Upper lobe of left lung (tissue), 4 donors: ENCODE results near the gene RHOT1.

Experiments used
- POLR2A ChIP-seq, 4 donors: fragments of 450-650 bp; IDR thresholded peaks; one replicate each; pipeline ENCODE4 v1.5.1; 2016 to 2017; ENCODE audit warnings: antibody characterized with exemption in 4 of 4, mild to moderate bottlenecking in 2 of 4
- TF ChIP-seq, protein P1 (sequence below), 6 experiments: fragments of 450-650 bp in 4 of 6; fragments of 200-600 bp in 2 of 6; sonication (generic) in 2 of 6; IDR thresholded peaks; one replicate each; pipeline ENCODE4 v1.5.1; 2016 to 2019; ENCODE audit warnings: antibody characterized with exemption in 6 of 6

DNA sequence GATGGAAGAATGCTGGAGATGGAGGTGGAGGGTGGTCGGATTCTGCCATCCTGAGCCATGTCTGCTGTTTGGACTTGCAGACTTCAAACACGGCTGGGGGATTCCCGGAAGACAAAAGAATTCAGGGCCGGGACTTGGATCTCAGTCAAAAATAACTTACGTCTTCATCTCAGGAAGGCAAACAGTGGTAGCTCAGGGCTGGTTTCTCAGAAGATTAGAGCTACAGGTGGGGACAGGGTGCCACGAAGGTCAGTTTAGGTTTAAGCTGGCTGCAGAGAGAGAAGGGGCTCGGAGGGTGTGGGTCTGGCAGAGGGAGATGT, 119.1 kb downstream of the RHOT1 start:
- no peak for TF ChIP-seq POLR2A (IDR thresholded peaks at IDR 0.05)
- TF ChIP-seq, protein P1, sequence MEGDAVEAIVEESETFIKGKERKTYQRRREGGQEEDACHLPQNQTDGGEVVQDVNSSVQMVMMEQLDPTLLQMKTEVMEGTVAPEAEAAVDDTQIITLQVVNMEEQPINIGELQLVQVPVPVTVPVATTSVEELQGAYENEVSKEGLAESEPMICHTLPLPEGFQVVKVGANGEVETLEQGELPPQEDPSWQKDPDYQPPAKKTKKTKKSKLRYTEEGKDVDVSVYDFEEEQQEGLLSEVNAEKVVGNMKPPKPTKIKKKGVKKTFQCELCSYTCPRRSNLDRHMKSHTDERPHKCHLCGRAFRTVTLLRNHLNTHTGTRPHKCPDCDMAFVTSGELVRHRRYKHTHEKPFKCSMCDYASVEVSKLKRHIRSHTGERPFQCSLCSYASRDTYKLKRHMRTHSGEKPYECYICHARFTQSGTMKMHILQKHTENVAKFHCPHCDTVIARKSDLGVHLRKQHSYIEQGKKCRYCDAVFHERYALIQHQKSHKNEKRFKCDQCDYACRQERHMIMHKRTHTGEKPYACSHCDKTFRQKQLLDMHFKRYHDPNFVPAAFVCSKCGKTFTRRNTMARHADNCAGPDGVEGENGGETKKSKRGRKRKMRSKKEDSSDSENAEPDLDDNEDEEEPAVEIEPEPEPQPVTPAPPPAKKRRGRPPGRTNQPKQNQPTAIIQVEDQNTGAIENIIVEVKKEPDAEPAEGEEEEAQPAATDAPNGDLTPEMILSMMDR (IDR thresholded peaks at IDR 0.05), result no peak
